Activated CD4-positive, alpha-beta T cell treated with anti-CD3 and anti-CD28 coated beads, Interleukin-2, amount 10 ng/mL, durations not matched to agents 7 days and 5 days (primary cell): Measurements from ENCODE around the gene INF2. TPM values are rescaled to one million over a fixed set of nuclear protein-coding genes. Genes with fewer than 3 reads are reported as not detected.

Experiments
- CTCF ChIA-PET: fragments of 350-600 bp; sonication (Branson Sonifier 250); formaldehyde crosslinking; loops from one replicate; lab custom pipeline; 2021; ENCODE audit warnings: antibody characterized with exemption; lab: Charles Lee
- POLR2A ChIA-PET: fragments of 350-600 bp; sonication (Branson Sonifier 250); formaldehyde crosslinking; loops from one replicate; lab custom pipeline; 2021; ENCODE audit warnings: antibody characterized with exemption; lab: Charles Lee
- DNase-seq: peaks from one replicate; pipeline ENCODE4 v3.0.0-alpha.2; 2020
- H3K27ac Mint-ChIP-seq: one replicate; pipeline ENCODE4 v1.8.0; 2021; ENCODE audit warnings: mild to moderate bottlenecking, moderate library complexity, mixed read lengths
- H3K27me3 Mint-ChIP-seq: one replicate; pipeline ENCODE4 v1.8.0; 2021; ENCODE audit warnings: mixed read lengths
- H3K36me3 Mint-ChIP-seq: one replicate; pipeline ENCODE4 v1.8.0; 2021; ENCODE audit warnings: low read depth, mixed read lengths
- H3K4me1 Mint-ChIP-seq: one replicate; pipeline ENCODE4 v1.8.0; 2021; ENCODE audit warnings: mixed read lengths
- H3K4me3 Mint-ChIP-seq: one replicate; pipeline ENCODE4 v1.8.0; 2021; ENCODE audit warnings: mild to moderate bottlenecking, moderate library complexity, mixed read lengths
- H3K9me3 Mint-ChIP-seq: one replicate; pipeline ENCODE4 v1.8.0; 2021; ENCODE audit warnings: mixed read lengths
- total RNA-seq, 2 experiments: library from RNA; stranded (reverse); gene quantifications; one replicate each; pipeline ENCODE4 v1.2.3, GENCODE V29; 2021

INF2 gene
- total RNA-seq, 2 experiments from 2014 or later: 163 to 171 TPM

GRCh38 chr14:104689881-104690711, 678 bp downstream of the INF2 start:
- POLR2A ChIA-PET: no interaction called here
- peak; percentile 24 for DNase-seq
- Mint-ChIP-seq H3K27me3 (no peaks in the 10 kb centered on the region), H3K36me3 (peaks cover 11% of the 10 kb centered on the region), H3K4me1 (peaks cover 61% of the 10 kb centered on the region), H3K4me3 (peak overlapping the region; percentile 78), H3K9me3 (no peaks in the 10 kb centered on the region), H3K27ac (peak overlapping the region; percentile 69)
- CTCF ChIA-PET: interaction anchor here (0.6 kb wide), 1 partner anchor 786 kb away, joined by 4 read pairs; no protein-coding TSS in a partner anchor

- ChIA-PET CTCF (interaction anchor here (0.8 to 1.5 kb wide), 2 partner anchors 10 to 11 kb away, joined by 4 read pairs; no protein-coding TSS in a partner anchor), POLR2A (interaction anchor here (0.6 to 0.7 kb wide), 2 partner anchors 788 to 1993 kb away, joined by 3 to 4 read pairs; no protein-coding TSS in a partner anchor)
- Mint-ChIP-seq H3K27me3 (no peaks in the 10 kb centered on the region), H3K4me3 (peak overlapping the region; percentile 78), H3K36me3 (peaks cover 17% of the 10 kb centered on the region), H3K27ac (peak overlapping the region; percentile 69), H3K4me1 (peaks cover 66% of the 10 kb centered on the region), H3K9me3 (no peaks in the 10 kb centered on the region)
- no peak for DNase-seq
Observed at GRCh38 chr14:104690861-104691455, 1.5 kb downstream of the INF2 start.

GRCh38 chr14:104691546-104692260, 2.3 kb downstream of the INF2 start:
- Mint-ChIP-seq H3K4me1 (peaks cover 64% of the 10 kb centered on the region), H3K27ac (peak overlapping the region; percentile 69), H3K9me3 (no peaks in the 10 kb centered on the region), H3K27me3 (no peaks in the 10 kb centered on the region), H3K4me3 (peak overlapping the region; percentile 78), H3K36me3 (peaks cover 20% of the 10 kb centered on the region)
- ChIA-PET POLR2A (interaction anchor here (0.6 to 0.7 kb wide), 2 partner anchors 789 to 1993 kb away, joined by 3 to 4 read pairs; no protein-coding TSS in a partner anchor), CTCF (interaction anchor here (0.8 to 1.5 kb wide), 2 partner anchors 11 to 12 kb away, joined by 4 read pairs; no protein-coding TSS in a partner anchor)
- no peak for DNase-seq

- H3K27ac Mint-ChIP-seq: peak overlapping the region; percentile 84
- DNase-seq: no peak
- H3K27me3 Mint-ChIP-seq: no peaks in the 10 kb centered on the region
- H3K36me3 Mint-ChIP-seq: peaks cover 20% of the 10 kb centered on the region
- no peak overlapping the region for H3K4me3 Mint-ChIP-seq
- ChIA-PET POLR2A (no interaction called here), CTCF (interaction anchor here (1.5 kb wide), 1 partner anchor 13 kb away, joined by 4 read pairs; no protein-coding TSS in a partner anchor)
- no peaks in the 10 kb centered on the region for H3K9me3 Mint-ChIP-seq
- peaks cover 59% of the 10 kb centered on the region for H3K4me1 Mint-ChIP-seq
Observed at GRCh38 chr14:104692261-104692938, 3.0 kb downstream of the INF2 start.

GRCh38 chr14:104692939-104693315, 3.5 kb downstream of the INF2 start:
- H3K36me3 Mint-ChIP-seq: peaks cover 20% of the 10 kb centered on the region
- peaks cover 55% of the 10 kb centered on the region for H3K4me1 Mint-ChIP-seq
- no peak overlapping the region for H3K4me3 Mint-ChIP-seq
- no peaks in the 10 kb centered on the region for H3K9me3 Mint-ChIP-seq
- no peaks in the 10 kb centered on the region for H3K27me3 Mint-ChIP-seq
- ChIA-PET POLR2A (no interaction called here), CTCF (no interaction called here)
- no peak for DNase-seq
- H3K27ac Mint-ChIP-seq: peak overlapping the region; percentile 84

- Mint-ChIP-seq H3K27me3 (no peaks in the 10 kb centered on the region), H3K9me3 (no peaks in the 10 kb centered on the region), H3K4me1 (peaks cover 57% of the 10 kb centered on the region), H3K27ac (peak overlapping the region; percentile 96), H3K4me3 (peak overlapping the region; percentile 69), H3K36me3 (peaks cover 22% of the 10 kb centered on the region)
- POLR2A ChIA-PET: no interaction called here
- DNase-seq: no peak
- CTCF ChIA-PET: interaction anchor here (0.5 to 1.4 kb wide), 3 partner anchors 28 to 1095 kb away, joined by 3 to 4 read pairs (median 3); no protein-coding TSS in a partner anchor
Observed at GRCh38 chr14:104693482-104694431, 4.3 kb downstream of the INF2 start.

GRCh38 chr14:104694475-104694950, 5.1 kb downstream of the INF2 start:
- Mint-ChIP-seq H3K4me3 (peak overlapping the region; percentile 69), H3K4me1 (peaks cover 57% of the 10 kb centered on the region), H3K9me3 (no peaks in the 10 kb centered on the region), H3K27ac (peak overlapping the region; percentile 96), H3K27me3 (no peaks in the 10 kb centered on the region), H3K36me3 (peaks cover 22% of the 10 kb centered on the region)
- CTCF ChIA-PET: interaction anchor here (0.5 to 1.4 kb wide), 3 partner anchors 27 to 1095 kb away, joined by 3 to 4 read pairs (median 3); no protein-coding TSS in a partner anchor
- POLR2A ChIA-PET: no interaction called here
- DNase-seq: no peak

- Mint-ChIP-seq H3K4me3 (peak overlapping the region; percentile 69), H3K9me3 (no peaks in the 10 kb centered on the region), H3K27ac (peak overlapping the region; percentile 96), H3K36me3 (peaks cover 22% of the 10 kb centered on the region), H3K27me3 (no peaks in the 10 kb centered on the region), H3K4me1 (peaks cover 57% of the 10 kb centered on the region)
- POLR2A ChIA-PET: no interaction called here
- CTCF ChIA-PET: interaction anchor here (1.0 kb wide), 2 partner anchors 17 to 26 kb away, joined by 3 read pairs; no protein-coding TSS in a partner anchor
- peak; percentile 64 for DNase-seq
Observed at GRCh38 chr14:104694991-104695659, 5.7 kb downstream of the INF2 start.

- Mint-ChIP-seq H3K4me3 (peak overlapping the region; percentile 69), H3K9me3 (no peaks in the 10 kb centered on the region)
- CTCF ChIA-PET: interaction anchor here (1.0 kb wide), 1 partner anchor 17 kb away, joined by 3 read pairs; no protein-coding TSS in a partner anchor
Observed at GRCh38 chr14:104695660-104696000, 6.2 kb downstream of the INF2 start.

GRCh38 chr14:104696671-104697316, 7.4 kb downstream of the INF2 start:
- no peaks in the 10 kb centered on the region for H3K9me3 Mint-ChIP-seq
- ChIA-PET POLR2A (no interaction called here), CTCF (interaction anchor here (1.0 to 1.2 kb wide), 3 partner anchors 10 to 19 kb away, joined by 3 to 4 read pairs (median 3); no protein-coding TSS in a partner anchor)
- peak overlapping the region; percentile 96 for H3K27ac Mint-ChIP-seq
- no peaks in the 10 kb centered on the region for H3K27me3 Mint-ChIP-seq
- DNase-seq: no peak
- no peak overlapping the region for H3K4me3 Mint-ChIP-seq
- H3K36me3 Mint-ChIP-seq: peaks cover 13% of the 10 kb centered on the region
- peaks cover 45% of the 10 kb centered on the region for H3K4me1 Mint-ChIP-seq

More at GRCh38 chr14:104695660-104696000, 6.2 kb downstream of the INF2 start:
- no peak for DNase-seq
- POLR2A ChIA-PET: no interaction called here
- no peaks in the 10 kb centered on the region for H3K27me3 Mint-ChIP-seq
- H3K4me1 Mint-ChIP-seq: peaks cover 56% of the 10 kb centered on the region
- peaks cover 21% of the 10 kb centered on the region for H3K36me3 Mint-ChIP-seq
- H3K27ac Mint-ChIP-seq: peak overlapping the region; percentile 96
